CD4-positive, alpha-beta T cell treated with Interleukin-4 for 1 hour (primary cell): ENCODE results near the gene RNGTT.
"Not testable (repeated sequence)": the region's sequence is repeated elsewhere in the genome, so short reads cannot be mapped to it uniquely, and the experiment has no call there.

ENCODE experiments used
- DNase-seq, 2 donors: peaks; one replicate each; pipeline ENCODE4 v3.0.0-alpha.2; 2020 to 2022

RNGTT gene

GRCh38 chr6:88910922-88911778 is 52.3 kb downstream of the RNGTT start:
- no peak for DNase-seq

- DNase-seq = no peak
Measured at GRCh38 chr6:88908598-88909548, 54.5 kb downstream of the RNGTT start.

- not testable (repeated sequence) for DNase-seq
Measured at GRCh38 chr6:88907148-88907547, 56.3 kb downstream of the RNGTT start.

GRCh38 chr6:88899569-88900316 is 63.7 kb downstream of the RNGTT start:
- no peak for DNase-seq

GRCh38 chr6:88895911-88896310 is 67.5 kb downstream of the RNGTT start:
- no peak for DNase-seq

- no peak for DNase-seq
Measured at GRCh38 chr6:88890860-88891845, 72.3 kb downstream of the RNGTT start.

- no peak for DNase-seq
Measured at GRCh38 chr6:88890394-88890793, 73.0 kb downstream of the RNGTT start.

- DNase-seq = no peak
Measured at GRCh38 chr6:88884361-88884760, 79.1 kb downstream of the RNGTT start.

GRCh38 chr6:88882536-88882935 is 80.9 kb downstream of the RNGTT start:
- DNase-seq = no peak

- no peak for DNase-seq
Measured at GRCh38 chr6:88881451-88881850, 82.0 kb downstream of the RNGTT start.

GRCh38 chr6:88880021-88880420 is 83.4 kb downstream of the RNGTT start:
- no peak for DNase-seq

GRCh38 chr6:88877893-88878292 is 85.5 kb downstream of the RNGTT start:
- no peak for DNase-seq

- no peak for DNase-seq
Measured at GRCh38 chr6:88872962-88873361, 90.5 kb downstream of the RNGTT start.

- DNase-seq = no peak
Measured at GRCh38 chr6:88871498-88871897, 91.9 kb downstream of the RNGTT start.

GRCh38 chr6:88870717-88871330 is 92.6 kb downstream of the RNGTT start:
- DNase-seq = peak; percentile 26 to 67

- no peak for DNase-seq
Measured at GRCh38 chr6:88869263-88870020, 94.0 kb downstream of the RNGTT start.

- DNase-seq = no peak
Measured at GRCh38 chr6:88867841-88868731, 95.3 kb downstream of the RNGTT start.

GRCh38 chr6:88866856-88867255 is 96.6 kb downstream of the RNGTT start:
- no peak for DNase-seq

- peak in 1 of 2 donors; percentile 5 for DNase-seq
Measured at GRCh38 chr6:88865275-88865674, 98.1 kb downstream of the RNGTT start.
